Vagina (tissue), 2 donors: Measurements from ENCODE around the gene NKAIN2. TPM values are rescaled to one million over a fixed set of nuclear protein-coding genes. Genes with fewer than 3 reads are reported as not detected.

ENCODE experiments used
- DNase-seq, 2 donors: peaks; one replicate each; pipeline ENCODE4 v3.0.0-alpha.2; 2017; ENCODE audit errors: extremely low spot score in 2 of 2
- H3K27ac ChIP-seq: fragments of 200-600 bp; sonication (generic); one replicate; pipeline ENCODE4 v1.5.1; 2019
- H3K27me3 ChIP-seq: fragments of 200-600 bp; sonication (generic); one replicate; pipeline ENCODE4 v1.5.1; 2019
- H3K36me3 ChIP-seq, 2 donors: fragments of 200-600 bp; sonication (generic); one replicate each; pipeline ENCODE4 v1.5.1; 2017 to 2019
- H3K4me1 ChIP-seq: fragments of 200-600 bp; sonication (generic); one replicate; pipeline ENCODE4 v1.5.1; 2019
- H3K4me3 ChIP-seq, 2 donors: fragments of 200-600 bp; sonication (generic); 1 replicate in 1 of 2; 2 replicates in 1 of 2; pipeline ENCODE4 v1.5.1; 2016 to 2019
- H3K9me3 ChIP-seq: fragments of 200-600 bp; sonication (generic); one replicate; pipeline ENCODE4 v1.5.1; 2019
- POLR2A ChIP-seq, 2 donors: fragments of 450-650 bp; IDR thresholded peaks; one replicate each; pipeline ENCODE4 v1.6.1; 2017; ENCODE audit warnings: antibody characterized with exemption in 2 of 2, mild to moderate bottlenecking in 2 of 2, moderate library complexity in 2 of 2
- POLR2AphosphoS5 ChIP-seq, 2 donors: sonication (generic); formaldehyde crosslinking; IDR thresholded peaks; one replicate each; pipeline ENCODE4 v1.9.0; 2017; ENCODE audit warnings: antibody characterized with exemption in 2 of 2, mild to moderate bottlenecking in 2 of 2, low read depth in 1 of 2; ENCODE audit not compliant: insufficient read depth in 1 of 2
- intact Hi-C: fragments of 100-400 bp; cut with DNase I; formaldehyde crosslinking; loops from one replicate; pipeline ENCODE4 v1.15.1; 2023
- total RNA-seq: library from RNA; depleted of rRNA; stranded (reverse); fragments of >200 nt; gene quantifications from one replicate; pipeline ENCODE4 v1.2.3, GENCODE V29; 2016
- TF ChIP-seq, protein P1 (sequence below), 3 experiments: fragments of 450-650 bp in 2 of 3; fragments of 200-600 bp in 1 of 3; sonication (generic) in 1 of 3; IDR thresholded peaks; one replicate each; pipeline ENCODE4 v1.5.1; 2017 to 2019; ENCODE audit warnings: antibody characterized with exemption in 3 of 3, mild to moderate bottlenecking in 2 of 3, moderate library complexity in 2 of 3

The NKAIN2 gene
- total RNA-seq, 1 donor from 2014 or later, result not detected

DNA sequence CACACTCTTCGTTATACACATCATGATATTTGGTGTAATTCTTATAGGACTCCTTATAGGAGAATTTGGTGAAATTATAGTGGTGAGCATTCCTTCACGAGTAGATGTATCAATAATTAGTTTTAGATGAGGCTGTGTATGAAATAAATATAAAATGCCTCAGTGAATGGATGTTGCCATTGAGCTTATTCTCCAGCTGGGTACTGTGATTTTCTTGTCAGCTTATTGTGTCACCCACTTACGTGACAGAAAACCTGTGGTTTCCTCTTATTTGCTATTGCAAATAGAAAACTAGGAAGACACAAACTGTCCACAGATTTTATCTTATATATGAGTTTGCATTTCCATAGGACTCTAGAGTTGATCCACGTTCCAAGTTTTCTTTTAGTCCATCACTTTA is 718.7 kb downstream of the NKAIN2 start:
- Histone ChIP-seq H3K27me3 (no peaks in the 10 kb centered on the region), H3K9me3 (no peaks in the 10 kb centered on the region), H3K4me3 (no peak overlapping the region), H3K4me1 (no peaks in the 10 kb centered on the region), H3K36me3 (no peaks in the 10 kb centered on the region), H3K27ac (no peak overlapping the region)
- intact Hi-C loops, result no loop called here
- DNase-seq, result no peak
- TF ChIP-seq, protein P1, sequence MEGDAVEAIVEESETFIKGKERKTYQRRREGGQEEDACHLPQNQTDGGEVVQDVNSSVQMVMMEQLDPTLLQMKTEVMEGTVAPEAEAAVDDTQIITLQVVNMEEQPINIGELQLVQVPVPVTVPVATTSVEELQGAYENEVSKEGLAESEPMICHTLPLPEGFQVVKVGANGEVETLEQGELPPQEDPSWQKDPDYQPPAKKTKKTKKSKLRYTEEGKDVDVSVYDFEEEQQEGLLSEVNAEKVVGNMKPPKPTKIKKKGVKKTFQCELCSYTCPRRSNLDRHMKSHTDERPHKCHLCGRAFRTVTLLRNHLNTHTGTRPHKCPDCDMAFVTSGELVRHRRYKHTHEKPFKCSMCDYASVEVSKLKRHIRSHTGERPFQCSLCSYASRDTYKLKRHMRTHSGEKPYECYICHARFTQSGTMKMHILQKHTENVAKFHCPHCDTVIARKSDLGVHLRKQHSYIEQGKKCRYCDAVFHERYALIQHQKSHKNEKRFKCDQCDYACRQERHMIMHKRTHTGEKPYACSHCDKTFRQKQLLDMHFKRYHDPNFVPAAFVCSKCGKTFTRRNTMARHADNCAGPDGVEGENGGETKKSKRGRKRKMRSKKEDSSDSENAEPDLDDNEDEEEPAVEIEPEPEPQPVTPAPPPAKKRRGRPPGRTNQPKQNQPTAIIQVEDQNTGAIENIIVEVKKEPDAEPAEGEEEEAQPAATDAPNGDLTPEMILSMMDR (IDR thresholded peaks at IDR 0.05), result no peak
- TF ChIP-seq POLR2A (IDR thresholded peaks at IDR 0.05), result no peak
- no peak for TF ChIP-seq POLR2AphosphoS5 (IDR thresholded peaks at IDR 0.05; ENCODE audit: insufficient read depth in 1 of 2, low read depth in 1 of 2)

DNA sequence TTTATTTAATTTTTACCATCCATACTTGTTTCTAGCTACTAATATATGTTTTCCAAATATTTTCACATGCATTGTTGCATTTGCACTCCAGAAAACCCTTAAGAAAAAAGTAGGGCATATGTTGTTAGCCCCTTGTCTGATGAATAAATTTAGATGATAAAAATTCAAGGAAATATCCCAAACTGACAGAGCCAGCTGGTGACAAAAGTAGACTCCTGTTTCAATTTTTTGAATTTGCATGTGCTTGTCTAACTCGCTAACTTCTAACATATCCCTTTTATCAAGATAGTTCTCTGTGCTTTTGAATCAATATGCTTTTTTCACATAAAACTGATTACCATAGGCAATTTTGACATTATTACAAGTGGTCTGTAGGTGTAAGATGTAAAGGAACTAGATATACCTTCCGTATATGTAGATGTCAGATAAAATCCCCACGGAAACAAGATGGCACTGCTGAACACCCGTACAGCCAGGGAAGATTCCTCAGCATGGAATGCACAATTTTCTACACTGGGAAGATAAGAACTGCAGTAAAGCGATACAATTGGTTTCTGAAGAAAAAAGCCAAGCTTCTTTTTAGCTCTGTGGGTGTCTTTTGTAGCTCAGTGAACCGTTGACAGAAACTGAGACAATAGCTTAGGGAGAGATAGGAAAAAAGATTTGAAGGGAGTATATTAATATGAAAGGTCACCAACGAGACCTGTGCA is 721.0 kb downstream of the NKAIN2 start:
- Histone ChIP-seq H3K36me3 (no peaks in the 10 kb centered on the region), H3K9me3 (no peaks in the 10 kb centered on the region), H3K4me1 (no peaks in the 10 kb centered on the region), H3K27me3 (no peaks in the 10 kb centered on the region), H3K4me3 (no peak overlapping the region), H3K27ac (no peak overlapping the region)
- no peak for TF ChIP-seq POLR2AphosphoS5 (IDR thresholded peaks at IDR 0.05; ENCODE audit: insufficient read depth in 1 of 2, low read depth in 1 of 2)
- TF ChIP-seq, protein P1 (IDR thresholded peaks at IDR 0.05), result no peak
- TF ChIP-seq POLR2A (IDR thresholded peaks at IDR 0.05), result no peak
- intact Hi-C loops, result no loop called here
- no peak for DNase-seq

DNA sequence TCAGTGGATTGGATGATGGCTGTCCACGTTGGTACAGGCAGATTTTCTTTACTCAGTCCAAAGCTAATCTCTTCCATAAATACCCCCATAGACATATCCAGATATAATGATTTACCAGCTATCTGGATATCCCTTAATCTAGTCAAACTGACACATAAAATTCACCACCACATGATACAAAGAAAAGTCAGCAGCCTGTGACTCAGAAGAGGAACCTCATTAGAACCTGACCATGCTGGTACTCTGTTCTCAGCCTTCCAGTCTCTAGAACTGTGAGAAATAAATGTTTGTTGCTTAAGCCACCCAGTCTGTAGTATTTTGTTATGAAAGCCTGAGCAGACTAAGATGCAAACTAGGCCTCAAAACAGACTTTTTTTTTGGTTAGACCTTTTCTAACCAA is 727.3 kb downstream of the NKAIN2 start:
- H3K36me3 ChIP-seq, result no peaks in the 10 kb centered on the region
- TF ChIP-seq, protein P1 (IDR thresholded peaks at IDR 0.05), result no peak
- TF ChIP-seq POLR2A (IDR thresholded peaks at IDR 0.05) (no peak), POLR2AphosphoS5 (IDR thresholded peaks at IDR 0.05; ENCODE audit: insufficient read depth in 1 of 2, low read depth in 1 of 2) (no peak)
- H3K4me1 ChIP-seq, result no peaks in the 10 kb centered on the region
- no peak overlapping the region for H3K27ac ChIP-seq
- H3K27me3 ChIP-seq, result no peaks in the 10 kb centered on the region
- no peaks in the 10 kb centered on the region for H3K9me3 ChIP-seq
- no peak for DNase-seq
- intact Hi-C loops, result no loop called here
- no peak overlapping the region for H3K4me3 ChIP-seq

DNA sequence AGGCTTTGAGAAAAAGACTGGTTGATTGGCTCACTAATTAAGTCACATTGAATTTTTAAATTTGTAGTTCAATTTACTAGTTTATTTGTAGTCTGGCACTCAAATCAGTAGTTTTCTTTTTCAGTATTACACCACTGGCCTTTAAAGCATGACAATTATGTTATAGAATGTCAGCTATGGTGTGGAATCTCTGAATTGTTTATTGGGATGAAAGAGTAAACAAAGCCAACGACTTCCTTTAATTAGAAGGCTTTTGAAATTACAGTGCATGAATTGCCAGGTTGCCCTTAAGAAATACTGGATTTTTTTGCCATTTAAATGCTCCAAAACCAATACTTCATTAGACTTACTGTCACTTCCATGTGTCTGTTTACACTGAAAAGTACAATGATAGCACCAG is 731.6 kb downstream of the NKAIN2 start:
- Histone ChIP-seq H3K4me3 (no peak overlapping the region), H3K36me3 (no peaks in the 10 kb centered on the region), H3K27ac (no peak overlapping the region), H3K27me3 (no peaks in the 10 kb centered on the region), H3K9me3 (no peaks in the 10 kb centered on the region), H3K4me1 (no peaks in the 10 kb centered on the region)
- DNase-seq, result no peak
- intact Hi-C loops, result no loop called here
- TF ChIP-seq POLR2A (IDR thresholded peaks at IDR 0.05) (no peak), POLR2AphosphoS5 (IDR thresholded peaks at IDR 0.05; ENCODE audit: insufficient read depth in 1 of 2, low read depth in 1 of 2) (no peak)
- TF ChIP-seq, protein P1 (IDR thresholded peaks at IDR 0.05), result no peak

DNA sequence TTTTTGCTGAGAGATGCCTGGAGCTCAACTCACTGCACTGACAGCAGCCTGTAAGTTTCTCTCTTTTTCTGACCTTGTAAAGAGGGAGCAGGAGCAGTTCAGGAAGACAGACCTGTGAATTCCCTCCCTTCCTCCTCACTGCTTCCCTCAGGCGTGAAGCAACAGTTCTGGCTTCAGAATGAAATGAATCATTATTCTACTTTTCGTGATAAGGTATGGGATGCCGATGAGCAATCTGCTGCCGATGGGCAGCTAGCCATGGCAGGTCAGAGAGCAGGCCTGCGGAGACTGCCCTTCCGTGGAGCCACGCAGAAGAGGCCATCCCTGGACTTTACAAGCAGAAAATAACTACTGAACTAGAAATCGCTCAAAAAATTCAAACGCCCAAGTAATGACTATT is 732.1 kb downstream of the NKAIN2 start:
- intact Hi-C loops, result no loop called here
- no peak overlapping the region for H3K4me3 ChIP-seq
- H3K9me3 ChIP-seq, result no peaks in the 10 kb centered on the region
- H3K36me3 ChIP-seq, result no peaks in the 10 kb centered on the region
- H3K27ac ChIP-seq, result no peak overlapping the region
- H3K4me1 ChIP-seq, result no peaks in the 10 kb centered on the region
- DNase-seq, result no peak
- no peaks in the 10 kb centered on the region for H3K27me3 ChIP-seq
- TF ChIP-seq, protein P1 (IDR thresholded peaks at IDR 0.05), result no peak
